Smooth muscle cell (in vitro differentiated cells): ENCODE data around the gene ZFP36L2. TPM values are rescaled to one million over a fixed set of nuclear protein-coding genes. Genes with fewer than 3 reads are reported as not detected.

ENCODE experiments used
- DNase-seq: peaks from one replicate; lab custom pipeline; 2025; ENCODE audit not compliant: unreplicated experiment; lab: John Stamatoyannopoulos, UW
- H2AFZ ChIP-seq: fragments of 200-600 bp; sonication (generic); 2 replicates; pipeline ENCODE4 v1.6.0; 2016; ENCODE audit warnings: antibody characterized with exemption, low read depth, mild to moderate bottlenecking
- H3F3A ChIP-seq: fragments of 200-600 bp; sonication (generic); 2 replicates; pipeline ENCODE4 v1.6.0; 2017; ENCODE audit warnings: antibody characterized with exemption, low read depth
- H3K27ac ChIP-seq: fragments of 200-600 bp; sonication (generic); 2 replicates; pipeline ENCODE4 v1.5.1; 2016; ENCODE audit warnings: low read depth, mild to moderate bottlenecking
- H3K27me3 ChIP-seq: fragments of 200-600 bp; sonication (generic); 2 replicates; pipeline ENCODE4 v1.6.1; 2016; ENCODE audit warnings: low read depth, mild to moderate bottlenecking
- H3K36me3 ChIP-seq: fragments of 200-600 bp; sonication (generic); 2 replicates; pipeline ENCODE4 v1.5.1; 2016; ENCODE audit warnings: low read depth
- H3K4me1 ChIP-seq: fragments of 200-600 bp; sonication (generic); 2 replicates; pipeline ENCODE4 v1.5.1; 2016; ENCODE audit warnings: low read depth
- H3K4me2 ChIP-seq: fragments of 200-600 bp; sonication (generic); 2 replicates; pipeline ENCODE4 v1.6.0; 2016; ENCODE audit warnings: mild to moderate bottlenecking
- H3K4me3 ChIP-seq: fragments of 200-600 bp; sonication (generic); 2 replicates; pipeline ENCODE4 v1.5.1; 2016; ENCODE audit warnings: mild to moderate bottlenecking
- H3K79me2 ChIP-seq: fragments of 200-600 bp; sonication (generic); 2 replicates; pipeline ENCODE4 v1.6.0; 2016; ENCODE audit warnings: low read depth, mild to moderate bottlenecking
- H3K9ac ChIP-seq: fragments of 200-600 bp; sonication (generic); 2 replicates; pipeline ENCODE4 v1.6.0; 2016; ENCODE audit warnings: low read depth
- H3K9me3 ChIP-seq: fragments of 200-600 bp; sonication (generic); replicated peaks from 2 replicates; pipeline ENCODE4 v1.5.1; 2016; ENCODE audit warnings: low read depth
- H4K20me1 ChIP-seq: fragments of 200-600 bp; sonication (generic); 2 replicates; pipeline ENCODE4 v1.6.0; 2016; ENCODE audit warnings: low read depth
- CTCF ChIP-seq: fragments of 200-600 bp; sonication (generic); IDR thresholded peaks from 2 replicates; pipeline ENCODE4 v1.5.1; 2017; ENCODE audit warnings: borderline replicate concordance, mild to moderate bottlenecking, antibody characterized with exemption; ENCODE audit not compliant: insufficient read depth, poor library complexity, severe bottlenecking
- WGBS: methylation state at CpG from one replicate; pipeline ENCODE4 v1.1.7; 2016; ENCODE audit warnings: low lambda C conversion rate; 5-methylcytosine and 5-hydroxymethylcytosine counted together
- polyA plus RNA-seq: library from polyadenylated mRNA; unstranded; fragments of >200 nt; fragmentation: Nextera tagmentation; extraction: Ambion mirVana; gene quantifications from 2 replicates; pipeline ENCODE4 v1.2.1, GENCODE V29; 2016
- total RNA-seq: library from RNA; depleted of rRNA; stranded (reverse); fragments of >200 nt; gene quantifications from 2 replicates; pipeline ENCODE4 v1.2.3, GENCODE V29; 2014

The ZFP36L2 gene
- total and polyA plus RNA-seq, 2 experiments from 2014 or later = 7.1 to 25.8 TPM

GRCh38 chr2:43268066-43268953 lies 41.9 kb upstream of the ZFP36L2 start:
- Histone ChIP-seq H3K27ac (peak overlapping the region; percentile 88), H2AFZ (no peak overlapping the region), H3K9me3 (no peaks in the 10 kb centered on the region), H3K27me3 (no peaks in the 10 kb centered on the region), H3F3A (peaks cover 27% of the 10 kb centered on the region), H4K20me1 (no peaks in the 10 kb centered on the region), H3K79me2 (no peaks in the 10 kb centered on the region), H3K4me3 (no peak overlapping the region), H3K4me2 (peak overlapping the region; percentile 75), H3K9ac (peak overlapping the region; percentile 73), H3K4me1 (peaks cover 22% of the 10 kb centered on the region), H3K36me3 (no peaks in the 10 kb centered on the region)
- no peak for DNase-seq
- no peak for TF ChIP-seq CTCF
- WGBS = 80% methylated on average over 10 of the region's 10 CpGs

- Histone ChIP-seq H4K20me1 (no peaks in the 10 kb centered on the region), H3K9me3 (no peaks in the 10 kb centered on the region), H3K27me3 (no peaks in the 10 kb centered on the region), H2AFZ (no peak overlapping the region), H3F3A (peaks cover 20% of the 10 kb centered on the region), H3K4me1 (peaks cover 22% of the 10 kb centered on the region), H3K9ac (peak overlapping the region; percentile 30), H3K79me2 (no peaks in the 10 kb centered on the region), H3K4me3 (no peak overlapping the region), H3K4me2 (peak overlapping the region; percentile 13), H3K27ac (peak overlapping the region; percentile 33), H3K36me3 (no peaks in the 10 kb centered on the region)
- no peak for DNase-seq
- no peak for TF ChIP-seq CTCF
- 70% methylated on average over 7 of the region's 7 CpGs for WGBS
These were observed 41.0 kb upstream of the ZFP36L2 start for GRCh38 chr2:43267381-43267780.

- TF ChIP-seq CTCF = no peak
- Histone ChIP-seq H3K4me2 (peak overlapping the region; percentile 13), H3K79me2 (no peaks in the 10 kb centered on the region), H3K36me3 (no peaks in the 10 kb centered on the region), H3K4me3 (no peak overlapping the region), H3F3A (peaks cover 20% of the 10 kb centered on the region), H4K20me1 (no peaks in the 10 kb centered on the region), H3K27me3 (no peaks in the 10 kb centered on the region), H3K9me3 (no peaks in the 10 kb centered on the region), H3K4me1 (peaks cover 22% of the 10 kb centered on the region), H2AFZ (no peak overlapping the region), H3K27ac (peak overlapping the region; percentile 33), H3K9ac (peak overlapping the region; percentile 30)
- no peak for DNase-seq
- 74% methylated on average over 4 of the region's 4 CpGs for WGBS
These were observed 40.3 kb upstream of the ZFP36L2 start for GRCh38 chr2:43266711-43267111.
